NCI-H82 treated with DMSO at 0.1 percent for 48 hours (cell line): ENCODE measurements around the gene TET3.

Experiments
- DNase-seq: peaks from one replicate; lab custom pipeline; 2025; ENCODE audit not compliant: unreplicated experiment; lab: John Stamatoyannopoulos, UW

The TET3 gene

DNA sequence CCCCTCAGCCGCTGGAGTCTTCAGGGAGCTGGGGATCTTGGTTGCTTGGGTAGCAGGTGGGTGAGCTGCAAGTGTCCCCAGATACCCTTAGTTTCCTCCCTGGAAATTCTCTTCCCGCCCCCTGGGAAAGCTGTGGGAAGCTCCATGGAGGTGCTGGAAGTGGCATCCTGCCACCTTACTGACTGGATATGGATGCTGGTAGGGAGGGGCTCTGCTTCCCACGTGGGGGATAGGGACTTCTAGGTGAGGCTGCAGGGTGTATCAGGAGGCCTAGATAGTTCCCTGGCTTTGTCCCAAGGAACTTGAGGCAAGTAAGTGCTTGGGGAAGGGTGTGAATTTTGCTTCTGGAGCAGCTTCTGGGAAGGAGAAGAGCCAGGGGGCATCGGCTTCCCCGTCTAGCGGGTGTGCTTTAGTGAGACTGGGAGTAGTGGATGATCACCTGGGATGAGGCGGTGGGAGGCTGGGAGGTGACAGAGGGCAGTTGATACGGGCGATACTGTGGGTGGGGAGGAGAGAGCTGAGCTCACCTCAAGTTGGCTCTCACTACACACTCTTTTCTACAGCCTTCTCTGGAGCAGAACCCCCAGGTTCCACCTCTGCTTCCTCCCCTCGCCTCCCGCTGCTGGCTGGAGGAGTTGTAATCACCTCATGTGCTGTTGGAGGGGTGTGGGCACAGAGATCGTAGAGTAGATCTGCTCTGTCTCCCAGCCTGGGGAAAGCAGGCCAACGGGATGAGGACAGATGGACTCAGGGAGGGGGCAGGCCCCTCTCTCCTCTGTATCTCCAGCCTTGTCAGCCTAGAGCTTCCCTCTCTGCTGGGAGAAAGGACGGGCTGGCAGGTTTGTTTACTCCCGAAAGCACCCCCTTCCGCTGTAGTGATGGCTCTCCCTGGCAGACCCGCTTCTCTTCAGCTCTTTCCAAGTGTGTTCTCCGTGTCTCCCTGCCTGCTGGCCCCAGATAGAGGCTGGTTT is 19.8 kb downstream of the TET3 start:
- DNase-seq: no peak

DNA sequence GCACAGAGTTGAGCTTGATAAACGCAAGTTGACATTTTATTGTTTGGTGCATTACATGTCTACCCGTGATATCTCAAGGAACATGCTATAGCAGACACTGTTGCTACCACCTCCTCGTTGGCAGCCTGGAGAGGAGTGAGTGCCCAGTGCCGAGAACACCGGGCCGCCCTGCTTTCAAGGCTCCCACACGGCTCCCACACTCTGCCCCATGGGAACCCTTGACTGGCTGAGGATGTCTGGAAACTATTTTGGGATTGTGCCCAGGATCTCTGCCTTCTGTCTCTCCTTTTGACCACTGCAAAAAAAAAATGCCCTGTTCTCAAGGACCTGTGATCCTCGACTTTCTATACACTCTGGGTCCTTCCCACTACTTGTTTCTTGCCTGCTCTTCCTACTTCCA is 21.1 kb downstream of the TET3 start:
- DNase-seq: no peak

DNA sequence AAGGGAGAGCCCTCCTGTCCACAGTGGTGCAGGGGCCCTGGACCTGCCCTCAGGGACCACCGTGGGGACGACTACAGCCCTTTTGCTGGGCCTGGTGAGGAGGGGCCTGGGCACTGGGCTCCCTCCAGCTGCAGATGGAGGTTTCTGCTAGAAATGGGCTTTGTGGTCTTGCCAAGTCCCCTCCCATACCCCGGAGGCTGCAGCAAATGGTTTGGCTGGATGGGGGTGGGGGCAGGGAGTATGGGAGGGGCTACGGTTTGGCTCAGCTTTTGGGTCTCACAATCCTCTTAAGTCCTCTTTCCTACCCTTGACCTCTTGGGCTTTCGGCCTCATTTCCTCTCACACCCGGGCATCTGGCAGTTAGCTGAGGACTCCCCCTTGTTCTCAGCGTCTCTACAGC is 21.7 kb downstream of the TET3 start:
- peak; percentile 94 for DNase-seq

DNA sequence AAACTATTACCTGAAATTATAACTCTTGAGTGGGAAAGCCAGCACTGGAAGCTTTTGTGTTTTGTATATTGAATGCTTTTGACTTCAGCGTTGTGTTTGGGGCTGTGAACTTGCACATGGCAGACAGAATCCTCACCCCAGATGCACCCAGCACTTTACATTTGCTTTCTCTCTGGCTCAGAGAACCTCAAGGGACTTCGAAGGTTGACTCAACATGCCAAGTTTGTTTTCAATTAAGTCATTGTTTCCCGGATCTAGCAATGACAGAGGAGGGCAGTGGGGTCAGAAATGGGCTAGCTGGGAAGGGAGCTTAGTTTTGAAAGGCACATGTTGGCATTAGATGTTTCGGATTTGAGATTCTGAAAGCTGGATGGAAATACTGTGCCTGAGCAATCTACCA is 22.4 kb downstream of the TET3 start:
- no peak for DNase-seq

DNA sequence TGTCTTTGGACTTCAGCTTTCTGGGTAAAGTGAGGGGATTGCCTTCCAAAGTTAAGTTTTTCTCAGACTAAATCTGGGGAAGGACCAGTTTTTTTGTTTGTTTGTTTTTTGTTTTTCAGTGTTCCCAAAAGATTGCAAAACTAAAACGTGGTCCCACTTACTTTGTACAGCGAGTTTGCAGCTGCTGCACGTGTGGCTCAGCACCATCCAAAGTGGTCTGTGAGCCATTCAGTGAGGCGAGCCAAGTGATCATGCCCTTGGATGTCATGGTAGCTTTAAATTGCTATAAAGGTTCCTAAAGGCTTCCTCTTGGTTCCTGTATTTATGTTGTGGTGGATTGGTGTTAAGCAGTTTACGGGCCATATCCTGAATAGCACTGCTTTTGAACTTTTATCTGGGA is 23.0 kb downstream of the TET3 start:
- DNase-seq: no peak

DNA sequence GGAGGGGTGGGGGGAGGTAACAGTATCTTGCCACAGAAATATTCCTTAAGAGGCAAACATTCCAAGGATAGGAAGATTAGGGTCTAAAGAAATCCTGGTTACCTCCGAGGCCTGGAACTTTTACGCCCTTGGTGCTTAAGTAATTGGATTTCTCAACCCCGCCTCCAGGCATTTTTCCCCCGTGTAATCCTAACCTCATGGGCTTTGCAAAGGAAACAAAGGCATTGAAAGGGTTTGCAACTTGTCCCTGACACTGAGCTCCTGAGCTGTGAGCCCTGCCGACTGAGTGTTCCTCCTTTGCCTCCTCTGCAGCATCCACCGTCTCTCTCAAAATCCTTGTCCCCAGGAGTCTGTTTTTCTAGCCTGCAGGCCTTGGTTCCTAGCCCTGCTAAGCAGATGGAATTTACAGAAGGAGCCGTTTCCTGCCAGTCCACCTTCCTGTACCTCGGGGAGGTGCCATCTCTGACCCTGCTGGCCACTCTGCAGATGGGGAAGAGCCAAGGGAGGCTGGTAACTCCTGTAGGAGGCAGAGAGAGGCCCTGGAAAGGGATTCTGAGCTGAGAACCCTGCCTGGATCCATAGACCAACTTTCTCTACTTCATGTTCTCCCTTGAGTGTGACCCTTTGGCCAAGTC is 24.2 kb downstream of the TET3 start:
- DNase-seq: peak; percentile 92

DNA sequence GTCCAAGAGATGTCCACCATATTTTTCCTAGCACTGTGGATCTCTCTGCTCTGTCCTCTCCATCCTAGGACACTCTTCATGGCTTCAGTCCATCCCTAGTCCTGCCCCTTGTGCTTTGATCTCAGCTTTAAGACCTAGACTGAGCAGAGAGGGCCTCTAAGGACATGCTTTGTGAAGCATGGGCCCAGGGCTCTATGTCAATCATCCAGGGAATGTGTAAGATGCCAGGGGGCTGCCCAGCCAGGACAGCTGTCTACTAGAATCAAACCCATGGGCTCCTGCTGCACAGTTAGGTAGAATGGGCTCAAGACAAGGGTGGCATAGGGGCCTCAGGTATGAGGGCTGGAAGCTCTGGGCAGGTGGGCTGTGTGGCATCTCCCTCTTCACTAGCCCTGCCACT is 24.9 kb downstream of the TET3 start:
- DNase-seq: no peak

DNA sequence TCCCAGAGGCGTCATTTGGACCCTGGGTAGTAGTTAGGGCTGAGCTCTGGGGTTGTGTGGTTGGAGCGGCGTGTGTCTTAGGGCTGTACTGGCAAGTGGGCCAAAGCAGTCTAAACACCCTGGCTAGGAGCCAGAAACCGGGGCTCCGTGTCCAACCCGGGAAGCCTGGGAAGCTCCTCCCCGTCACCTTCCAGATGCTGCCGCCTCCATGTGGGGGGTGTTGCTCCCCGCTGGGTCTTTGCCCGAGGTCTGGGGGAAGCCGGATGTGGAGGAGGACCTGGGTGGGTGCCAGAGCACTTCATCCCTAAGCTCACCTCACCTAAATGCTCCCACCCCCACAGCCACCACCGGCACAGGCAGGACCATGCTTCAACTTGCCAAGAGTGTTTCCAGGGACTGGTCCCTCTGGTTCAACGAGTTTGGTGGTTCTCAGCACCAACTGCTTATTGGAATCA is 25.4 kb downstream of the TET3 start:
- DNase-seq: peak; percentile 49

DNA sequence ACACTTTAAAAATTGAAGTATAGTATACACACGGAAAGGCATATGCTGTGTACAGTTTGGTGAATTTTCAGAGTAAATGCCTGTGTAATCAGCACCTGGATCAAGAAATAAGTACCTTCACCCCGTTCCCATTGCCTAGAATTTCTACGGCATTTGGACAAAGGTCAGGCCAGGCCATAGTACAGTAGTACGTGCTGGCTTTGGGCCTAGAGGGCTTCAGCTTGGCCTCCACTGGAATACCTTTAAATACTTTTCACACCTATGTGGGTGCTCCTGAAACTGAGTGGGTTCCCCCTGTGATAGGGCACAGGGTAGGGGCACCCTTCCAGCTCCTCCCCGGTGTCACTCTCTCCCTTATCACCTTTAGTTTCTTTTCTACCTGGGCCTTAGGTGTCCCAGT is 26.5 kb downstream of the TET3 start:
- no peak for DNase-seq

DNA sequence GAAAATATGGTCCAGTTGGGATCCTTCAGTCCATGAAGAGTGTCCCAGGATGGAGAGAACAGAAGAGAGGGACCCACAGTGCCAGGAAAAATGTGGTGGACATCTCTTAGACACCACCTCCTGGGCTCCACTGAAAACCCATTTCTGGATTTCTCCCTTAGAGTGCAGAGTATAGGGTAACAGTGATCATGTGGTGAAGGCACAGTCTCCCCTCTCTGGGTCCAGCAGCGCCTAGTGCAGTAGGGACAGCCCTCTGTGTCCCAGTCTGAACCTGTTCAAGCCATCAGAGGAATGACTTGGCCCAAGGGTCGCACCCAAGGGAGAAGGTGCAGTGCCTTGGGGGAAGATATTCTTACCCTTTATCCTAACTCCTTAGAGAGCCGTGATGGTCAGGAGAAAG is 30.1 kb downstream of the TET3 start:
- no peak for DNase-seq

DNA sequence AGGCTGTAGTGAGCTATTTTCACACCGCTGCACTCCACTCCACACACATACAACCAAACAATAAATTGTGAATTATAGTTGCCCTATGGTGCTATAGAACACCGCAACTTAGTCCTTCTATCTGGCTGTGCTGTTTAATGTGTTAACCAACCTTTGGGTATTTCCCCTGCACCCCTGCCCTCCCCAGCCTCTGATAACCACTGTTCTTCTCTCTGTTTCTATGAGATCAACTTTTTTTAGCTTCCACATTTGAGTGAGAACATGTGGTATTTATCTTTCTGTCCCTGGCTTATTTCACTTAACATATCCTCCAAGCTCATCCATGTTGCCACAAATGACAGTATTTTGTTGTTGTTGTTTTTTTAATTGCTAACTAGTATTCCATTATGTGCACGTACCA is 32.5 kb downstream of the TET3 start:
- no peak for DNase-seq

DNA sequence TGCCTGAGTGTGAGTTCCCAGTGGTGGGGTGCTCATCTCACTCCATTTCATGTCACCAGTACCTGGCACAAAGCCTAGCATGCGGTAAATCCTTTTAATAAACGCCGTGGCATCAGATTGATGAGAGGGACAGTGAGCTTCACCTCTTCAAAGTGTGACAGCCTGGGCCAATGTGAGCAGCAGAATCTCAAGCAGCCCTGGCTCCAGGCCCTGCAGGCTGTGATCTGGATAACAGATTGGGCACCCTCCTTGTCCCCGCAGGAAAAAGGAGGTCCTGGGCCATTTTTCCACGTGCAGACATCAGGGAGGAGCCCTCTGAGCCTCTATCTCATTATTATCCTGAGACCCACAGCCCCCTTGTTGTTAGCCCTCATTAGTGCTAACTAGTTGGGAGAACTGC is 34.8 kb downstream of the TET3 start:
- DNase-seq: no peak

DNA sequence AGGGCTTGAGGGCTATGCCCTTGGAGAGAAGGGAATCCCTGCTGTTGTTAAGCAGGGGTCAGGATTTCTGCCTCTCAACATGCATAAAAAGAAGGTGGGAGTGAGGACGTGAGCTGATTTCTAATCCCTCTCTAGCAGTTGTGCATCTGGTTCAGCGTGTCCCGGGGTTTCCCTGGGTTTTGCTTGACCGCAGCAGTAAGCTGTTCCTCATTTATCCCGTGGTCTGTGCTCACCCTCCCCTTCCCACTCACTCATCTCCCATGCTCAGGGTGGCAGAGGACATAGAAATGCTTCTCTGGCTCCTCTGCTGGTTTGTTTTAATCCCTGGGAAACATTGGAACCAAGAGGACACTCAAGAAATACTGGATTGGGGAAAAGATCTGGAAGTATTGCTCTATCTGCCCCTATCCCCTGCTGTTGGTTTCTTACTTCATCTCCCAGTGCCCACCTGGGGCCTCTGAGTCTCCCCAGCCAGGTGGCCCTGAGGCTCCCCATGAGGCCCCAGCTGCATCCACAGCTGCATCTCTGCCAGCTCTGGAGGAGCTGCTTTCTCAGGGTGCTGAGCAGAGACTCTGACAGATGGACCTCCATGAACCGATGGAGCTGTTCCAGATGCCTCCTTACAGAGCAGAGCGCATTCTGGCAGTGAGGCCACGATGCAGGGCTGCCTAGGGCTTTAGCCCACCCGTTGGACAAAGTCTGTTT is 36.1 kb downstream of the TET3 start:
- peak; percentile 46 for DNase-seq

DNA sequence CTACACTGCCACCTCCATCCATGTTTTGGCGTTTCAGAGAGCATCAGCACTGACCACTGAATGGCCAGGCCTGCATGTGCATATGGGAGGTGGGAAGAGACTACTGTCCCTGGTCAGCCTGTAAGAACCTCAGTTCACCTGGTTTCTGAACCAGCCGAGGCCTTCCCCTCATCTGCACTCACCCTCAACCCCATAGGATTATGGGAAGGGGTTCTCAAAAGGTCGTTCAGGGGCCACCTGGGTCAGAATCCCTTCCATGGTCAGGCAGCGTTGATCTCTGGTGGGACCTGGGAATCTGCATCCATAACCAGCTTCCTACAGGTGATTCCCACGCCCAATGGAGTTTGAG is 36.7 kb downstream of the TET3 start:
- no peak for DNase-seq

DNA sequence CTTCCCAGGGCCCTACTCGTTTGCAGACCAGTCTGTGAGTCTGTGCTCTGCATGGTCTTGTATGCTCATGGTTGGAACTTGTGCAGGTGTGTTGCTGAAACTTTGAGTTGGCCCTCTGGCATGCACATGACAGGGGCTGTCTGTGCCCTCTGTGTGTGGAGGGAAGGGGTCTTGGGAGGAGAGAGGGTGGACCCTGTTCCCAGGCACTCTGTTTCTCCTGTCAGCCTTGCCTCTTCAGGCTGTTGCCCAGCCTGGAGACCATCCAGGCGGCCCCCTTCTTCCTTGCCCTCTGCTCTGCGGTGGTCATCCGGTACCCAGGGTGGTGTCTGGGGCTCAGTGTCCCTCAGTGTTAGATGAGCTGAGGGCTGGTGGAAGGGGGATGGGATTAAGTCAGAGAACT is 39.5 kb downstream of the TET3 start:
- DNase-seq: no peak

DNA sequence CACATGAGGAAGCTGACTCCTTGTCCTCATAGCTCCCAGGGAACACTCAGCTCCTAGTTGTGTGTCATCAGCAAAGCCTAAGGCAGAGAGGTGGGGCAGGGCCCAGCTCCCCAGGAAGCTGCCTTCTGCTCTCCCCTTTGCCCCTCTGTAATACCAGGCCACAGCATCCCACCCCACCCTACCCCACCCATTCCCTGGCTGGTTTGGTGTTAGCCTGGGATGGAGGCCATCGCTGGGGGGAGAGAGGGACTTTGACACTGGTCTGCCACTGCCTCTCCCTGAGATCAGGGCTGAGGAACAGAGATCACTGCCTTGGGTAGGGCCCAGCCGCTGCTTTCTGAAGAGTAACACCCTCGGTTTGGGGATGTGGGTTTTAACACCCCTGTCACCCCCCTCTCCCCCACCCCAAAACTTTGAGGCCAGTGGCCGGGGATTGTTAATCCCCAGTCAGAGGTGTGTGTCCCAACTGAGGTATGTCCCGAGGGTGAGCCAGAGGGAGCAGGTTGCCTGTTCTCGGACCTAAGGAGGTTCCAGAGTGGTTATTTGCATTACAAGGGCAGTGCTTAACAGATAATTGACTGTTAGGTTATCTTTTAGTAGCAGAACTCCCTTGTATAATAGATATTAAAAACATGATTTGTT is 41.4 kb downstream of the TET3 start:
- no peak for DNase-seq

DNA sequence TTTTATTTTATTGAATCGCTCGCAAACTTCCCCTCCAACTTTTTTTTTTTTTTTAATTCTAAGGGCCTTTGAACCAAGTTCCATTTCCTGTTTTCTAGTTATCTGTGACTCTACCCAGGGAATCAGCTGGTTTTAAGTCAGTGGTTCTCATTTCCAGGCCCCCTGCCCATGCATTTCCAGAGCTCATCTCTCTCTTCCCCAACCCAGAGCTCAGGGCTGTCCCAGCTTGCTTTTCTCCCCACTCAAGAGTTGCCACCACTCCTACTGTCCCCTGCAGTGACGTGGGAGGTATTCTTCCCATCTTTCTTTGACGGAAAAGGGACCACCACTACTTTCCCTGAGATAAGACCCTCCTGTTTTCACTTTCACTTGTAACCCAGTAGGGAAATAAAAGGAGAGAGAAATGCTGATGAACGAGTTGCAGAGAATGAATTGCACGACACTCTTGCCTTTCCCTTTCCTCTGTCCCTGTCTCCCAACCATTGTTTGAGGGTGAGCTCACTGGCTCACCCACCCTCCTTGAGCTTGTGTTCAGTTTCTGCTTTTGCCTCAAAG is 42.1 kb downstream of the TET3 start:
- no peak for DNase-seq

DNA sequence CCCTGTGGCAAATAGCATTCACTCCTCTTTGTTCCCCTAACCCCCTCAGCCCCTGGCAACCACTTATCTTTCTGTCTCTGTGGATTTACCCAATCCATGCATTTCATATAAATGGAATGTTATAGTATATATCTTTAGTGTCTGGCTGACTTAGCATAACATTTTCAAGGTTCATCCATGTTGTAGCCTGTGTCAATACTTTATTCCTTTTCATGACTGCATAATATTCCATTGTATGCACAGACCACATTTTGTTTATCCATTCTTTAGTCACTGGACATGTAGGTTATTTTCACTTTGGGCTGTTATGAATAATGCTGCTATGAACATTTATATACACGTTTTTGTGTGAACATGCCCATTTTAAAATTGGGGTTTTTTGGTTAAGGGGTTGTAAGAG is 42.8 kb downstream of the TET3 start:
- no peak for DNase-seq

DNA sequence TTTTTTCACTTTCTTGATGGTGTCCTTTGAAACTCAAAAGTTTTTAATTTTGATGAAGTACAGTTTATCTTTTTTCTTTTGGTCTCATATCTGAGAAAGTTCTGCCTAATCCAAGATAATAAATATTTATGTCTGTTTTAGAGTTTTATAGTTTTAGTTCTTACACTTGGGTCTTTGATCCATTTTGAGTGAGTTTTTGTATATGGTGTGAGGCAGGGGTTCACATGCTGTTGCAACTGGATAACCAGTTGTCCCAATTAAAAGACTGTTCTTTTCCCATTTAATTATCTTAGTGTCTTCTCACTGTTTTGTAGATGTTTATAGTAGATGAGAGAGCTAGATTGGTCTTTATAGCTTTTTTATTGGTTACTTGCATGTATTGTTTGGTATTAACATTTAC is 43.6 kb downstream of the TET3 start:
- DNase-seq: no peak

DNA sequence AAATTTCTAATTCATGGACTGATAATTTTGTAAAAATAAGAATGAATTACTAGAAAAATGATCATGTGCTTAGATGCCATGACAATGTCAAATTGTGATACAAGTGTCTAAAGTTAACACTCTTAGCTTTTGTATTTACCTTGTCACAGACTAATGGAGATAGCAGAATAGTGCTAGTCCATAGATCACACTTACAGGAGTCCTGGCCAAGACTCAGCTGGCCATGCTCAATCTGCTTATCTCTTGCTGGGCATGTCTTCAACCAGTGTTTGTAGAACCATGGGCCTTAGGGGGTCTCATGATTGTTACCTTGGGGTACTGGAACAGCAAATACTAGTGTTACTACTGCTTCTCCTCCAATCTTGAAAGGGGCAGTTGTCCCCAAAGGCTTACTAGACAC is 44.0 kb downstream of the TET3 start:
- DNase-seq: no peak

DNA sequence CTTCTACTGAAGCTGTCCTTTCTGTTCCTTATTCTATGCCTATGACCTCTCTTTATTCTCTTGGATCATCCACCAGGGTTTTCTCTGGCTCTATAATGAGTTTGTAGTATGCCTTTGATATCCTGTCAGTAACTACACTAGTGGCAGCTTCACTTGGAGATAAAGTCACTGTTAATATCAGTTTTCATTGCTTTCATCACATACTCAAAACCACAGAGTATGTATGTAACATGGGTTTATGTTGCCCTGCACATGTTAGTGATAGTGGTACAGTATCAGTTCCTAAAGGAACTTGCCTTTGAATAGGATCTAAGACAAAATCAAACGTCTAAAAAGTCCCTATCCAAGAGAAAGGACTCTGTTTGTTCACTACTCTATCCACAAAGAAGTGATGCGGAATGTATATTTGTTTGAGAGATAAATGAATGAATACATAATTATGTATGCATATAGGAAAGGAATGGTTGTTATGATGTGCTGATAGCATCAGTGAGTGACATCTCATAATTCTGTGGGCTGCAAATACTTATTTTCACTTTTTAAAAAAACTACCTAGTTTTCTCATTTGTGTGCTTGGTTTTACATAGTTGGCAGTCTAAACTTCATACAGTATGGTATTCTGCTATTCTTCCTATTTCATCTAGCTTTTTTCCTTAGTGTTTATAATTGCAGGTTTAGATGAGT is 45.1 kb downstream of the TET3 start:
- DNase-seq: no peak
